Astrocyte of the spinal cord (primary cell): Measurements from ENCODE around the gene MMD2.
"Not testable (repeated sequence)": the region's sequence is repeated elsewhere in the genome, so short reads cannot be mapped to it uniquely, and the experiment has no call there.

ENCODE experiments used
- DNase-seq: peaks from one replicate; pipeline ENCODE4 v3.0.0; 2011; ENCODE audit warnings: low read depth, low spot score
- H3K4me3 ChIP-seq: 2 replicates; pipeline ENCODE4 v1.5.1; 2011; ENCODE audit warnings: low read depth, mild to moderate bottlenecking, low read length, moderate library complexity
- in situ Hi-C: cut with HindIII; loops from 2 replicates; pipeline ENCODE4 v1.10.0; 2017; ENCODE audit warnings: low sequenced_read_pairs
- TF ChIP-seq, protein P1 (sequence below): IDR thresholded peaks from 2 replicates; pipeline ENCODE4 v1.5.1; 2012; ENCODE audit warnings: low read depth, mild to moderate bottlenecking, low read length, inconsistent platforms

MMD2 gene

DNA sequence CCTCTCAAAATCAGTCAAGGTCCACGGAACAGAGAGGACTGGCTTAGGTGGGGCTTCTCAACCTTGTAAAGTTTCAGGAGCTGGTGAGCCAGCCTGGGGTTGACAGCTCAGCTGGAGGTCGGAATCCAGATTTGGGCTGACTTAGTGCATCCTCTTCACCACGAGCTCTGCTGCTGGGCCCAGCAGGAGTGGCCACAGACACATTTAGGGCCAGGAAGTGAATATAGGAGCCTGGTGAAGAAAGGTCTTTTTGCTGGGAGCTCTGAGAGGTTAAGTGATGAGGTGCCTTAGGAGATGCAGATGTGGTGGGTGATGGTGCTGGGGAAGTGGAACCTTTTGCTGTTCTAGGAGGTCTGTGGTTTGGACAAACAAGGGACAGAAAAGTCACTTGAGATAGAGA, 39.3 kb upstream of the MMD2 start:
- no peak overlapping the region for H3K4me3 ChIP-seq
- DNase-seq = no peak
- TF ChIP-seq, protein P1, sequence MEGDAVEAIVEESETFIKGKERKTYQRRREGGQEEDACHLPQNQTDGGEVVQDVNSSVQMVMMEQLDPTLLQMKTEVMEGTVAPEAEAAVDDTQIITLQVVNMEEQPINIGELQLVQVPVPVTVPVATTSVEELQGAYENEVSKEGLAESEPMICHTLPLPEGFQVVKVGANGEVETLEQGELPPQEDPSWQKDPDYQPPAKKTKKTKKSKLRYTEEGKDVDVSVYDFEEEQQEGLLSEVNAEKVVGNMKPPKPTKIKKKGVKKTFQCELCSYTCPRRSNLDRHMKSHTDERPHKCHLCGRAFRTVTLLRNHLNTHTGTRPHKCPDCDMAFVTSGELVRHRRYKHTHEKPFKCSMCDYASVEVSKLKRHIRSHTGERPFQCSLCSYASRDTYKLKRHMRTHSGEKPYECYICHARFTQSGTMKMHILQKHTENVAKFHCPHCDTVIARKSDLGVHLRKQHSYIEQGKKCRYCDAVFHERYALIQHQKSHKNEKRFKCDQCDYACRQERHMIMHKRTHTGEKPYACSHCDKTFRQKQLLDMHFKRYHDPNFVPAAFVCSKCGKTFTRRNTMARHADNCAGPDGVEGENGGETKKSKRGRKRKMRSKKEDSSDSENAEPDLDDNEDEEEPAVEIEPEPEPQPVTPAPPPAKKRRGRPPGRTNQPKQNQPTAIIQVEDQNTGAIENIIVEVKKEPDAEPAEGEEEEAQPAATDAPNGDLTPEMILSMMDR = no peak
- in situ Hi-C loops = no loop called here

GRCh38 chr7:4996696-4997222, 37.8 kb upstream of the MMD2 start:
- DNase-seq = no peak
- H3K4me3 ChIP-seq = no peak overlapping the region
- in situ Hi-C loops = no loop called here
- TF ChIP-seq, protein P1 = no peak

DNA sequence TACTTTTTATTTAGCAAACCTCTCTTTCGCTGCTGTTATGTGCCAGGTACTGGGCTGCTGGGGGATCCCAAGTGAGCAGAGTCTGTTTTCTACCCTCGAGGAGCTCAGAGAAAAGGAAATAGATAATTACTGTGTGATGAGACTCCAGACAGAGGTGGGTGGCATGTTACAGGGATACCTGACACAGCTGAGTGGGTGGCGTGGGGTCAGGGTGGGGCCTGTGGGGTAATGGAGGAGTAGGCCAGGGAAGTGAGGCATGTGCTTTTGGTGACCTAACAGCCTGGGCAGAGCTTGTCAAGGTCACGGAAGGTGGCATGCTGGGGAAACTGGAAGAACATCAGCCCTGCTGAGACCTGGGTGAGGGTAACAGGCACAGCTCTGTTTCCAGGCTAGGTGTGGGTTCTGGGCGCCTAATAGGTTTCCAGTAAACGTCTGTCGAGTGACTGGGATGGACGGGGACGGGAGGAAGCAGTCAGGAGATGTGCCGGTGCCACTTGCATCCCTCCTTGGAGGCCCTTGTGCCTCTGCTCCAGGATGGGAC, 36.5 kb upstream of the MMD2 start:
- in situ Hi-C loops = no loop called here
- TF ChIP-seq, protein P1 = no peak
- H3K4me3 ChIP-seq = no peak overlapping the region
- no peak for DNase-seq

- in situ Hi-C loops = no loop called here
- no peak overlapping the region for H3K4me3 ChIP-seq
- DNase-seq = no peak
- TF ChIP-seq, protein P1 = no peak
These were observed 34.5 kb upstream of the MMD2 start for GRCh38 chr7:4993471-4993870.

GRCh38 chr7:4982741-4983140, 23.8 kb upstream of the MMD2 start:
- DNase-seq, in situ Hi-C loops, H3K4me3 ChIP-seq: not testable (repeated sequence)

DNA sequence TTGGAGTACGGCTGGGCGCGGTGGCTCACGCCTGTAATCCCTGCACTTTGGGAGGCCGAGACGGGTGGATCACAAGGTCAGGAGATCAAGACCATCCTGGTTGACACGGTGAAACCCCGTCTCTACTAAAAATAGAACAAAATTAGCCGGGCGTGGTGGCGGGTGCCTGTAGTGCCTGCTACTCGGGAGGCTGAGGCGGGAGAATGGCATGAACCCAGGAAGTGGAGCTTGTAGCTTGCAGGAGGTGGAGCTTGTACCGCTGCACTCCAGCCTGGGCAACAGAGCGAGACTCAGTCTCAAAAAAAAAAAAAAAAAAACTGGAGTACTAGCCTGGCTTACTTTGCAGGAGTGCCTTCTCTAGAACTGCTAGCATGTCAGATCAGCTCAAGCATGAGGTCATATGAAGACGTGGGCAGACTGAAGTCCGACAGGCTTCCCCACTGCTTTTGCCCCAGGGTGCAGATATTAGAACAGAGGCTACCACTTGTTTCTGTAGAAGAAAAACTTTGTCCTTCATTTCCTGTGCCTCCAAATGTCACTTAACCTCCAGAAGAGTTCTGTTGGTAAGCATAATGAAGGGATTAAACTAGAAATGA, 22.4 kb upstream of the MMD2 start:
- DNase-seq, in situ Hi-C loops, H3K4me3 ChIP-seq: not testable (repeated sequence)

DNA sequence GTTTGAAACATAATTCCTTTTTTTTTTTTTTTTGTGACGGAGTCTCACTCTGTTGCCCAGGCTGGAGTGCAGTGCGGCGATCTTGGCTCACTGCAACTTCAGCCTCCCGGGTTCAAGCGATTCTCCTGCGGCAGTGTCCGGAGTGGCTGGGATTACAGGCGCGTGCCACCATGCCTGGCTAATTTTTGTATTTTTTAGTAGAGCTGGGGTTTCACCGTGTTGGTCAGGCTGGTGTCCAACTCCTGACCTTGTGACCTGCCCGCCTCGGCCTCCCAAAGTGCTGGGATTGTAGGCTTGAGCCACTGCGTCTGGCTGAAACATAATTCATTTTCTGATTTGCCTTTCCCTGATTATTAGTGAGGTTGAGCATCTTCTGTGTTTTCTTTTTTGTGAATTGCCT, 16.6 kb upstream of the MMD2 start:
- in situ Hi-C loops, H3K4me3 ChIP-seq, DNase-seq: not testable (repeated sequence)

GRCh38 chr7:4973728-4974198, 14.8 kb upstream of the MMD2 start:
- in situ Hi-C loops = no loop called here
- TF ChIP-seq, protein P1 = peak; percentile 81
- peak; percentile 91 for DNase-seq
- H3K4me3 ChIP-seq = peak overlapping the region; percentile 67

DNA sequence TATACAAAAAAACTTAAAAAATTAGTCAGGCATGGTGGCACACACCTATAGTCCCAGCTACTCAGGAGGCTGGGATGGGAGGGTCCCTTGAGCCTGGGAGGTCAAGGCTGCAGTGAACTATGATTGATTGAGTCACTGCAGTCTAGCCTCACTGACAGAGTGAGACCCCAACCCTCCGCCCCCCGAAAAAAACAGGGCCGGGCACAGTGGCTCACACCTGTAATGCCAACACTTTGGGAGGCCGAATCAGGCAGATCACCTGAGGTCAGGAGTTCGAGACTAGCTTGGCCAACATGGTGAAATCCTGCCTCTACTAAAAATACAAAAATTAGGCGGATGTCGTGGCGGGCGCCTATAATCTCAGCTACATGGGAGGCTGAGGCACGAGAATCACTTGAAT, 13.5 kb upstream of the MMD2 start:
- in situ Hi-C loops, H3K4me3 ChIP-seq, DNase-seq: not testable (repeated sequence)
